ENCODE results near the gene TRIM5.

DNA sequence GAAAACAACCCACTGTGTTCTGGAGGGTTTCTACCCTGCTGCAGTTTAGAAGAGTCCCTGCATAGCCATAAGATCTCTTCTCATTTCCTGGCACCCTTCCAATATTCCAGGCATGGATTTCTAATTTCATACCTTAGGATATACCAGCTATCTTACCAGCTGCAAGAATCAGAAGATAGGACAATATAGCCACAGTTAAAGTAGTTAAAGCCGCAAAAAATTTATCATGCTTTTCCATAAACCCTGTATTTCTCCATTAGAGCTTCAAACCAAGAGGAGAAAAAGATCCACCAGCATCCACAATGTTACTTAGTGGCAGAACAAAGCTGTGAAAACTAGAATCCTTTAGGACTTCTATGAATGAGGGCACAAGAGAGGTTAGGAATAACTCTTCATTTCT is 42.8 kb upstream of the TRIM5 start:
- TF ChIP-seq POLR2A (IDR thresholded peaks at IDR 0.05; ENCODE audit: low read length), result no peak
- no peak for TF ChIP-seq GATA1 (IDR thresholded peaks at IDR 0.05; ENCODE audit: low read depth, low read length)
